Gastroesophageal sphincter (tissue), 4 donors: ENCODE measurements around the gene INTS2. TPM values are rescaled to one million over a fixed set of nuclear protein-coding genes. Genes with fewer than 3 reads are reported as not detected.

Source experiments
- ATAC-seq: fragments of 150-250 bp; one replicate; pipeline ENCODE4 v1.9.1; 2016; ENCODE audit warnings: mild to moderate bottlenecking, moderate library complexity
- H3K27ac ChIP-seq, 4 donors: fragments of 200-600 bp; sonication (generic) in 3 of 4; 1 replicate in 3 of 4; 2 replicates in 1 of 4; pipeline ENCODE4 v1.5.1; 2016 to 2019
- H3K27me3 ChIP-seq: fragments of 200-600 bp; sonication (generic); one replicate; pipeline ENCODE4 v1.5.1; 2019
- H3K36me3 ChIP-seq, 2 donors: fragments of 200-600 bp; sonication (generic); one replicate each; pipeline ENCODE4 v1.5.1; 2019; ENCODE audit warnings: control low read depth in 1 of 2
- H3K4me1 ChIP-seq, 3 donors: fragments of 200-600 bp; sonication (generic); 1 replicate in 2 of 3; 2 replicates in 1 of 3; pipeline ENCODE4 v1.5.1; 2016 to 2019; ENCODE audit warnings: control low read depth in 2 of 3
- H3K4me3 ChIP-seq, 2 donors: fragments of 200-600 bp; sonication (generic); one replicate each; pipeline ENCODE4 v1.5.1; 2019; ENCODE audit warnings: mild to moderate bottlenecking in 1 of 2, moderate library complexity in 1 of 2
- H3K9me3 ChIP-seq, 3 donors: fragments of 200-600 bp; sonication (generic); one replicate each; pipeline ENCODE4 v1.5.1; 2017 to 2019; ENCODE audit warnings: control low read depth in 2 of 3
- EP300 ChIP-seq: sonication (generic); formaldehyde crosslinking; IDR thresholded peaks from one replicate; pipeline ENCODE4 v1.6.1; 2017; ENCODE audit warnings: antibody characterized with exemption, mild to moderate bottlenecking
- POLR2A ChIP-seq, 2 donors: fragments of 450-650 bp; IDR thresholded peaks; one replicate each; pipeline ENCODE4 v1.6.1; 2017; ENCODE audit warnings: antibody characterized with exemption in 2 of 2, mild to moderate bottlenecking in 2 of 2, moderate library complexity in 1 of 2
- POLR2AphosphoS5 ChIP-seq: sonication (generic); formaldehyde crosslinking; IDR thresholded peaks from one replicate; pipeline ENCODE4 v1.6.1; 2017; ENCODE audit warnings: antibody characterized with exemption
- WGBS, 2 donors: methylation state at CpG; one replicate each; pipeline ENCODE4 v1.1.5; 2018; ENCODE audit warnings: low coverage in 1 of 2; 5-methylcytosine and 5-hydroxymethylcytosine counted together
- total RNA-seq, 4 donors: library from RNA; depleted of rRNA; stranded (reverse); fragments of >200 nt; gene quantifications; one replicate each; pipeline ENCODE4 v1.1.0, GENCODE V29; 2016
- TF ChIP-seq, protein P1 (sequence below), 4 experiments: fragments of 200-600 bp in 2 of 4; fragments of 450-650 bp in 2 of 4; sonication (generic) in 1 of 4; IDR thresholded peaks; one replicate each; pipeline ENCODE4 v1.5.1; 2017 to 2019; ENCODE audit warnings: antibody characterized with exemption in 4 of 4, mild to moderate bottlenecking in 2 of 4, moderate library complexity in 2 of 4

INTS2 gene
- total RNA-seq, 4 donors from 2014 or later = 11.3 to 16.9 (median 14.8) TPM

DNA sequence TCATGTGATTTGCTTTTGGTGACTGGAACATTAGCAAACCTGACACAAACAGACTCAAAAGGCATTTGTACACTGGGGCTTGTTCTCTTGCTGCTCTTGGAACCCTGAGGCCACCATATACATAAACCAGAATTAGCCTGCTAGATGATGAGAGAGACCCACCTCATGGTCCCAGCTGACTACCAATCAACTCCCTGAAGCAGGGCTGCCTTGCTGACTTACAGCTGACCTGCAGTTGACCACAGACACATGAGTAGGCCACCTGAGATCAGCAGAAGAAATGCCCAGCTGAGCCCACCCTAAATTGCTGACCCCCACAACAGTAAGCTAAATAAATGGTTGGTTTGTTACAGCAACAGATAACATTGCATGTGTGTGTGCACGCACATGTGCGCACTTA, 93.2 kb downstream of the INTS2 start:
- WGBS, 2 donors = 97 to 100% methylated on average over 2 of the region's 2 CpGs
- Histone ChIP-seq H3K4me1 (no peaks in the 10 kb centered on the region), H3K27ac (no peak overlapping the region), H3K27me3 (no peaks in the 10 kb centered on the region), H3K36me3 (no peaks in the 10 kb centered on the region), H3K4me3 (no peak overlapping the region), H3K9me3 (no peaks in the 10 kb centered on the region)
- ATAC-seq = no peak
- TF ChIP-seq, protein P1, sequence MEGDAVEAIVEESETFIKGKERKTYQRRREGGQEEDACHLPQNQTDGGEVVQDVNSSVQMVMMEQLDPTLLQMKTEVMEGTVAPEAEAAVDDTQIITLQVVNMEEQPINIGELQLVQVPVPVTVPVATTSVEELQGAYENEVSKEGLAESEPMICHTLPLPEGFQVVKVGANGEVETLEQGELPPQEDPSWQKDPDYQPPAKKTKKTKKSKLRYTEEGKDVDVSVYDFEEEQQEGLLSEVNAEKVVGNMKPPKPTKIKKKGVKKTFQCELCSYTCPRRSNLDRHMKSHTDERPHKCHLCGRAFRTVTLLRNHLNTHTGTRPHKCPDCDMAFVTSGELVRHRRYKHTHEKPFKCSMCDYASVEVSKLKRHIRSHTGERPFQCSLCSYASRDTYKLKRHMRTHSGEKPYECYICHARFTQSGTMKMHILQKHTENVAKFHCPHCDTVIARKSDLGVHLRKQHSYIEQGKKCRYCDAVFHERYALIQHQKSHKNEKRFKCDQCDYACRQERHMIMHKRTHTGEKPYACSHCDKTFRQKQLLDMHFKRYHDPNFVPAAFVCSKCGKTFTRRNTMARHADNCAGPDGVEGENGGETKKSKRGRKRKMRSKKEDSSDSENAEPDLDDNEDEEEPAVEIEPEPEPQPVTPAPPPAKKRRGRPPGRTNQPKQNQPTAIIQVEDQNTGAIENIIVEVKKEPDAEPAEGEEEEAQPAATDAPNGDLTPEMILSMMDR (IDR thresholded peaks at IDR 0.05) = no peak
- no peak for TF ChIP-seq POLR2A (IDR thresholded peaks at IDR 0.05)
- TF ChIP-seq EP300 = no peak
- no peak for TF ChIP-seq POLR2AphosphoS5

DNA sequence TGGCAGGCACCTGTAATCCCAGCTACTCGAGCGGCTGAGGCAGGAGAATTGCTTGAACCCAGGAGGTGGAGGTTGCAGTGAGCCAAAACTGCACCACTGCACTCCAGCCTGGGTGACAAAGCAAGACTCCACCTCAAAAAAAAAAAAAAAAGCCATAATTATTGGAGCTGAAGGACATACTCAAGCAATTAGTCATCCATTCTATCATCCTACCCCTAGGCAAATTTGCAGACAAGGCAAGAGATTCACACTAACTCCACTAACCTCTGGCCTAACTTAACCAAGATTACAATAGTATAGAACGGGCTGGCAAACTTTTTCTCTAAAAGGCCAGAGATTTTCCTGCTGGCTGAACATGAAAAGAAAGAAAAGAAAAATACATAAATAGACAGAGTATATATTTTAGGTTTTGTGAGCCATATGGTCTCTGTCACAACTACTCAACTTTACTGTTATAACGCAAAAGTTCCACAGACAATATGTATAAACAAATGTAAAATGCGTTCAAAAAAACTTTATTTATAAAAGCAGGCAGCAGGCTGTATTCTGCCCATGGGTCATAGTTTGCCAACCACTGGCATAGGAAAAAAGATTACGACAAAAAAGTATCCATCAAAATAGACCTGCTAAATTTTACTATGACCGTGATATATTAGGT, 94.1 kb downstream of the INTS2 start:
- Histone ChIP-seq H3K27ac (no peak overlapping the region), H3K4me1 (no peaks in the 10 kb centered on the region), H3K27me3 (no peaks in the 10 kb centered on the region), H3K36me3 (no peaks in the 10 kb centered on the region), H3K4me3 (no peak overlapping the region), H3K9me3 (no peaks in the 10 kb centered on the region)
- TF ChIP-seq POLR2AphosphoS5 = no peak
- TF ChIP-seq, protein P1 (IDR thresholded peaks at IDR 0.05) = no peak
- no peak for TF ChIP-seq POLR2A (IDR thresholded peaks at IDR 0.05)
- no peak for TF ChIP-seq EP300
- no peak for ATAC-seq
- WGBS, 2 donors = 52 to 61% methylated on average over 7 of the region's 7 CpGs

DNA sequence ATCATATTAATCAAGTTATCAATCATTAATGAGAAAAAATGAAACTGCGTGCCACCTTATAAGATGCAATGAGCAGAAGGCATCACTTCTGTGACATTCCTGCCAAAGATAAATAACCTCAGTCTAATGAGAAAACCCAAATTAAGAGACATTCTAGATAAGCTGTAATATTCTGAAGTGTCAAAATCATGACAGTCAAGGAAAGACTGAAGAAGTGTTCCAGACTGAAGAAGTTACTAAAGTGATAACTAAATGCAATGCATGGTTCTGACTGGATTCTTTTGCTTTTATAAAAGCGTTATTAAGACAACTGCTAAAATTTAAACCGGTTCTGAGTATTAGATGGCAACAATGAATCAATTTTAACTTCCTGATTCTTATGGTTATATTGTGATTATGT, 95.3 kb downstream of the INTS2 start:
- Histone ChIP-seq H3K27me3 (no peaks in the 10 kb centered on the region), H3K36me3 (no peaks in the 10 kb centered on the region), H3K4me1 (no peaks in the 10 kb centered on the region), H3K27ac (no peak overlapping the region), H3K4me3 (no peak overlapping the region), H3K9me3 (peaks cover 0 to 2% (median 0%) of the 10 kb centered on the region in 3 donors)
- TF ChIP-seq POLR2AphosphoS5 (no peak), POLR2A (IDR thresholded peaks at IDR 0.05) (no peak), EP300 (no peak)
- TF ChIP-seq, protein P1 (IDR thresholded peaks at IDR 0.05) = no peak
- no peak for ATAC-seq
- WGBS, 2 donors = 81 to 90% methylated on average over 3 of the region's 3 CpGs

DNA sequence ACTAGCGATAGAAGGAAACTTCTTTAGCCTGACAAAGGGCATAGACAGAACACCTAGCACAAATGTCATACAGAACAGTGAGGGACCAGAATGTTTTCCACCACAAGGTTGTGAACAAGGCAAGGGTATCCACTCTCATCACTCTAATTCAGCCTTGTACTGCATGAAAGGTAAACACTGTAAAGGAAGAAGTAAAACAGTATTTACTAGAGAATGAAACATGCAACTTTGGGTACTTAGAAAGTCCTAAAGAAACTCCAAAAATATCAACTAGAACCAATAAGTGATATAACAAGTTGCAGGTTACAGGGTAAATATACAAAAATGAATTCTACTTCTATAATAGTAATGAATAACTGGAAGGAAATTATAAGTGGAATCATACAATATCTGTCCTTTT, 96.7 kb downstream of the INTS2 start:
- no peak overlapping the region for H3K27ac ChIP-seq
- peaks cover 0 to 3% (median 0%) of the 10 kb centered on the region in 3 donors for H3K9me3 ChIP-seq
- TF ChIP-seq POLR2A (IDR thresholded peaks at IDR 0.05) (no peak), EP300 (no peak), POLR2AphosphoS5 (no peak)
- TF ChIP-seq, protein P1 (IDR thresholded peaks at IDR 0.05) = no peak
- H3K4me3 ChIP-seq = no peak overlapping the region
- H3K4me1 ChIP-seq = no peaks in the 10 kb centered on the region
- no peaks in the 10 kb centered on the region for H3K27me3 ChIP-seq
- 100% methylated on average over 1 of the region's 1 CpG for WGBS, 2 donors
- no peak for ATAC-seq
- no peaks in the 10 kb centered on the region for H3K36me3 ChIP-seq

- no peak overlapping the region for H3K27ac ChIP-seq
- ATAC-seq = no peak
- H3K4me3 ChIP-seq = no peak overlapping the region
- 63 to 76% methylated on average over 1 of the region's 1 CpG for WGBS, 2 donors
- H3K4me1 ChIP-seq = no peaks in the 10 kb centered on the region
- H3K36me3 ChIP-seq = no peaks in the 10 kb centered on the region
- TF ChIP-seq POLR2AphosphoS5 (no peak), POLR2A (IDR thresholded peaks at IDR 0.05) (no peak), EP300 (no peak)
- TF ChIP-seq, protein P1 (IDR thresholded peaks at IDR 0.05) = no peak
- peaks cover 0 to 3% (median 0%) of the 10 kb centered on the region in 3 donors for H3K9me3 ChIP-seq
- H3K27me3 ChIP-seq = no peaks in the 10 kb centered on the region
Observed at GRCh38 chr17:61828694-61829093, 99.1 kb downstream of the INTS2 start.
